GM18870 (cell line): ENCODE measurements around the gene BBS2.

Experiments
- ATAC-seq: cut with Tn5 transposase; IDR thresholded peaks from one replicate; pipeline ENCODE4 v1.9.1; 2021; ENCODE audit warnings: moderate library complexity; ENCODE audit not compliant: unreplicated experiment

BBS2 gene, protein sequence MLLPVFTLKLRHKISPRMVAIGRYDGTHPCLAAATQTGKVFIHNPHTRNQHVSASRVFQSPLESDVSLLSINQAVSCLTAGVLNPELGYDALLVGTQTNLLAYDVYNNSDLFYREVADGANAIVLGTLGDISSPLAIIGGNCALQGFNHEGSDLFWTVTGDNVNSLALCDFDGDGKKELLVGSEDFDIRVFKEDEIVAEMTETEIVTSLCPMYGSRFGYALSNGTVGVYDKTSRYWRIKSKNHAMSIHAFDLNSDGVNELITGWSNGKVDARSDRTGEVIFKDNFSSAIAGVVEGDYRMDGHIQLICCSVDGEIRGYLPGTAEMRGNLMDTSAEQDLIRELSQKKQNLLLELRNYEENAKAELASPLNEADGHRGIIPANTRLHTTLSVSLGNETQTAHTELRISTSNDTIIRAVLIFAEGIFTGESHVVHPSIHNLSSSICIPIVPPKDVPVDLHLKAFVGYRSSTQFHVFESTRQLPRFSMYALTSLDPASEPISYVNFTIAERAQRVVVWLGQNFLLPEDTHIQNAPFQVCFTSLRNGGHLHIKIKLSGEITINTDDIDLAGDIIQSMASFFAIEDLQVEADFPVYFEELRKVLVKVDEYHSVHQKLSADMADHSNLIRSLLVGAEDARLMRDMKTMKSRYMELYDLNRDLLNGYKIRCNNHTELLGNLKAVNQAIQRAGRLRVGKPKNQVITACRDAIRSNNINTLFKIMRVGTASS

DNA sequence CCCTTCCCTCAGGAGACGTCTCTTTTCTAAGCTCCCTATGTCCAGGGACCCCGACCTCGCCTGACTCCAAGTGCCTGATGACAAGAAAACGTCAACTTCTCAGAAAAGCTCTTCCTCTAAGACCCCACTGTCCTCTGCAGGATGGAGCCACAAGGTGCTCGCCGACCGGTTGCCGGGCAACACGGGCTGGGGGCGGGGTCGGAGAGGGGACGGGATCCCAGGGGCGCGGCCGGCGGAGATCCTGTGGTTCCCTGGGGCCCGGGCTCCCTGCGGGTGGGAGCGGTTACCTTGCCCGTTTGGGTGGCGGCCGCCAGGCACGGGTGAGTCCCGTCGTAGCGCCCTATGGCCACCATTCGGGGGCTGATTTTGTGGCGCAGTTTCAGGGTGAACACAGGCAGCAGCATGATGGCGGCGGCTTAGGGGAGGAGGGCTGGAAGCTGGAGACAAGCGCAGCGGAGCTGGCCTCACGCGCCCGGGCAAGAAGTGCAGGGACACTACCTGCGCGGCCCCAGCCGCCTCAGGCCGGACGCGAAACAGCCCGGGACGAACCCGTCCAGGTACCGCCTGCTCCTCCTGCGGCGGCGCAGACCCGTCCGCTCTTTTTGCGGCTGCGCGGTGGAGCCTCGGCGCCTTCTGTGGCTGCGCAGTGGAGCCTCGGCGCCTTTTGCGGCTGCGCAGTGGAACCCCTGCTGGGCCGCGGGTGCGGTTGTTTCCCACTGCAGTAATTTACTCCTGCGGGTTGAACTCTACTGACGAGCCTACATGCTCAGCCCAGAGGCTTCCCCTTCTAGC, at the start of gene BBS2:
Gene BBS2 (minus strand): TSS at position 566 of the 792 bp plus-strand sequence. CDS start 162 bp downstream, at position 404.
- ATAC-seq = peak; percentile 57

DNA sequence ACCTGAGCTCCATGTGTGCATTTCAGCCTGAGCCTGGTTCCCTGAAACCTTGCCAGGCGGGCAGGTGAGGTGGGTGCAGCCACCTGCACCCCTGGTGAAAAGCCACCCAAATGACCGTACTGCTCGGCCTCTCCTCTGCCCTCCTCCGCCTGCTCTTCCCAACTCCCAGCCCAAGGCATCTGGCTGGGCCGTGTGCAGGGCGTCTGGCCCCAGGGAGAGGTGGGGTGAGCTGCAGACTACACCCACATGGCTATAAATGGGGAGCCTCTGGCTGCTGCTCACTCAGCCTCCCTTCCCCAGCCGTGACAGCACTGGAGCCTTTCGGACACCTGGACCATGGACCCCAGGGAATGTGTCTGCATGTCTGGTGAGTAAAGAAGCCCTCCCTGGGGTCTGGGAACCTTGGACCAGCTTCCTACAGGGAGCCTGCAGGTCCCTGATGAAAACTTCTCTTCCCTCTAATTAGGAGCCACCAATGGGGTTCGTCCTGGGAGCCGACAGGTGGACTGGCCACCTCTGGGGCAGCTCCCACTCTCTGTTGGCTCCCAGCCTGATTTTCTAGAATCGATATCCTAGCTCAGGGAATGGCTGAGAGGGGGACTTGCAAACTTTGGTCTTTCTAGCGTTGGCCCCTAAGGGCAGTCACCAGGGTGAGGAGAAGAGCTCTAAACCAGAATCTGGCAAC, 45.1 kb upstream of the BBS2 start, which contains the start of gene MT4:
Gene MT4 (plus strand): TSS at position 281 of the 685 bp plus-strand sequence. CDS start 56 bp downstream, at position 337.
- no peak for ATAC-seq

DNA sequence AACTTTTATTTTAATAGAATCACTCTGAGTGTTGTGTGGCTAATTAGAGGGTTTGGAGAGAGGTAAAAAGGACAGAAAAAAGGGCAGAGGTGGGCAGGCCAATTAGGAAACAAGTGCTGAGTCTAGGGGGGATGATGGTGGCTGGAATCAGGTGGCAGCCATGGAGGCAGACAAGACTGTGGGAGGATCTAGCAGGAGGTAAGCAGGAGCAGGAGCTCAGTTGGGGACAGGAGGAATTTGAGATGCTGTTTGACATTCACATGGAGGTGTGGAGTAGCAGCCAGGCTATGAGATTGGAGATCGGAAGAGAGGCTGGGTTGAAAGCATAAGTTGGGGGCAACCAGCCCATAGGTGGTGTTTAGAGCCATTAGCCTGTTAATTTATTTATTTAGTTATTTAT, 41.3 kb upstream of the BBS2 start:
- ATAC-seq = no peak

DNA sequence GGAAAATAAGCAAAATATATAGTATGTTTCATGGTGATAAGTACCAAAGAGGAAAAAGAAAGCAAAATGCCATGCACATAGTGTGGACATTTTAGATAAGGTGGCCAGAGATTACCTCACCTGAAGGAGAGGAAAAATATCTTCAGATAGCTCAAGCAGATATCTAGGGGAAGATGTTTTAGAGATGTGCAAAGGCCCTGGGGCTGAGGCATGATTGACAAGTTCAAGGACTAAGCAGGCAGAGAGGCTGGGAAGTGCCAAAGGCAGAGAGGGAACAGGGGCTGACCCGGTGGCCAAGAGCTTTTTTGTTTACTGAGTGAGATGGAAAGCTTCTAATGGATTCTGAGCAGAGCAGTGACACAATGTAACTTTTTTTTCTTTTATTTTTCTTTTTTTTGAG, 40.6 kb upstream of the BBS2 start:
- no peak for ATAC-seq

DNA sequence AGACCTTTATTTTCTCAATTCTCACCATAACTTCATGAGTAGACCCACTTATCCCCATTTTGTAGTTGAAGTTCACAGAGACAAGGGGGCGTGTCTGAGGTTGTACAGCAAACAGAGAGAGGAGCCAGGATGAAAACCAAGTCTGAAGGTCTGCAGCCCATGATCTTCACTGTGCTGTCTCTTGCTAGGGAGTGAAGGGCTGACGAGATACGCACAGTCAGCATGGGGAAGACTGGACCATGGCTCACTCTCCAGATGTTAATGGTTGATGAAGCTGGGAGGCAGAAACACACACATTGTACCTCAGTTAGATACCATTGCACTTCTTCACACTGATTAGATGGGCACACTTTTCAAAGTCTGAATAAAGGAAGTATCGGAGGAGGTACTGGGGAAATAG, 39.3 kb upstream of the BBS2 start:
- no peak for ATAC-seq

GRCh38 chr16:56558024-56558747, 38.4 kb upstream of the BBS2 start:
- ATAC-seq = no peak

- ATAC-seq = no peak
Measured at GRCh38 chr16:56554441-56554840, 34.6 kb upstream of the BBS2 start.

DNA sequence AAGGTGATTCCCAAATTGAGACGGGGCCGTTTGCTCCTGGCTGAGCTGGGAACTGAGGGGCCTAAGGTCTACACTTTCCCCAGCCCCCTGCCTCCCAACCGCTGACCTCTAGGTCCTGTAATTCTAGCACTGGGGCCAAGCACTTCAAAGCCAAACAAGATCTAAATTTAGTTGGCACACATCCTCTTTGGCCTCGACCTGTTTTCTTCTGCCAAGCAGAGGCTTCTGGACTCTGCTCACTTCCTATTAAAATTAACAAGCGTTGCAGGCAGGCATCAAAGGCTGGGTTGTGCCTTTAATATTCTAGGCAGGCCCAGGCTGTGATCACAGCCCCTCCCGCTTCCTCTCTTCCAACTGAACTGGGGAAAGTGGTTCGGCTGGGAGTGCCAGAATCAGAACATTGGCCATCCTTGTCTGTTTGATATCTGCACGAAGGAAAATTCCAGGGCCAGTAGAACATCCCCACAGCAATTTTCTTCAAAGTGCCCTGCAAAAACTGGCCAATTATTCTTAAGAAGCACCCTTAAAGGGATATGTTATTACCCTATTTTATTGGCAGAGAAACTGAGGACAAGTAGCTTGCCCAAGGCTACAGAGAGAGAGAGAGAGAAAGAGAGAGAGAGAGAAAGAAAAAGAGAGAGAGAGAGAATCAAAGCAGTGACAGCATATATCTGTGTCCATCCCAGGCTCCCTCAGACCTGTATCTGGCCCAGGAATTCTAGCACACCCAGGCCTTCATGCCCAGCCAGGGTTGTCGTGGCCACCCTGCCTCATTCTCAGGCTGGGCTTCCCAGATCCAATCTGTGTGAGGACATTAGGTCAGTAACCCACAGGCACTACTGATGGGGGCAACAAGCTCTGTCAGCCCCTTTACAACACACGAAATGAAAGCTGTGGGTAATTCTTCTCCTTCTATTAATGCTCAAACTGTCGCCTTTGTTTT, 32.2 kb upstream of the BBS2 start:
- no peak for ATAC-seq

DNA sequence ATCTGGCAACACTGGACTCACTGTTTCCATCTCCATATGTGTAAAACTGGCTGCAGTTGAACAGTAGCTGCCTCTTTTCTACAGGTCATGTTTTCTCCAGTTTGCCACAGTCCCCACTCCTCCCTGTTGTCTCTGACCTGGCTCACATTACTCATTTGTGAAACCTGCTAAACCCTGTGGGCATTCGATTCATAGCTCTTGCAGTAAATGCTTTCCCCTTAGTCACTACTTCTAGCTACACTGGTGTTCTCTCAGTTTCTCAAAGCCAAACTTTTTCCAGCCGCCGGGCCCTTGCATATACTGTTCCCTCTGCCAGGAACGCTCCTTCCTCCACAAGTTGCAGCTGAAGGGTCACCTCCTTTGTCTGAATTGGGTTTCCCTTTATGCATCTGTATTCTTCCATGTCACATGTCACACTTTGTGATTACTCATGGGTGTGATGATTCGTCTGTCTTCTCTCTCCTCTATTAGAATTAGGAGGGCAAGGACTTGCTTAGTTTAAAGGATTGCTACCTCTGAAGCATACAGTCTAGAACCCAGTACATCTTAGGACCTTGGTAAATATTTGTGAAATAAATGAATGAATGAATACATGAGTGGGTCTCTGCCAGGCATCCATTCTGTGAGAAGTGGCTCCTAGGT, 30.0 kb upstream of the BBS2 start:
- no peak for ATAC-seq

- no peak for ATAC-seq
Measured at GRCh38 chr16:56549161-56549560, 29.3 kb upstream of the BBS2 start.

DNA sequence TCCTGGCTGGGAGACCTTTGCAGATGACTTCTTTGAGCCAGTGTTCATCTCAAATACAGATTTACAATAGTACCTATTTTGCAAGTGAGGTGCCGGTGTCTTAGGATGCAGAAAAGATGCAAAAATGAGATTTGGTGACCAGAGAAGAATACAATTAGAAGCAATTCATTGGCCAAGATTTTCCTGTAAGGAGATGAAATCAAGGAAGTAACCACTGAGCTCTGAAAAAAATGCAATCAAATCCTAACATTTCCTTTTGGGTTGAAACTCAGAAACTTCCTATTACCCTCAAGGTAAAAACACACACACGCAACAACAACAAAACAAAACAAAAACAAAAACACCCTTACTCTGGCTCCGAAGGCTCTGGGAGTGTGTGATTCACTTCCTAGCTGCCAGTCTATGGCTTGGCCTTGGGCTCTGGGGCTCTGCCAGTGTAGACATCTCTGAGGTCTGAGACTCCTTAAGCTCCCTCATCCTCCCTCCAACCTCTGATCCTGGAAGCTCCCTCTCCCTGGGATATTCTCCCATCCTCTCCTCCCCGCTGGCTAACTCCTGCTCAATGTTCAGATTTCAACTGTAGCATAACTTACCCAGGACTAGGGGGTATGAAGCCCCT, 28.2 kb upstream of the BBS2 start:
- no peak for ATAC-seq

DNA sequence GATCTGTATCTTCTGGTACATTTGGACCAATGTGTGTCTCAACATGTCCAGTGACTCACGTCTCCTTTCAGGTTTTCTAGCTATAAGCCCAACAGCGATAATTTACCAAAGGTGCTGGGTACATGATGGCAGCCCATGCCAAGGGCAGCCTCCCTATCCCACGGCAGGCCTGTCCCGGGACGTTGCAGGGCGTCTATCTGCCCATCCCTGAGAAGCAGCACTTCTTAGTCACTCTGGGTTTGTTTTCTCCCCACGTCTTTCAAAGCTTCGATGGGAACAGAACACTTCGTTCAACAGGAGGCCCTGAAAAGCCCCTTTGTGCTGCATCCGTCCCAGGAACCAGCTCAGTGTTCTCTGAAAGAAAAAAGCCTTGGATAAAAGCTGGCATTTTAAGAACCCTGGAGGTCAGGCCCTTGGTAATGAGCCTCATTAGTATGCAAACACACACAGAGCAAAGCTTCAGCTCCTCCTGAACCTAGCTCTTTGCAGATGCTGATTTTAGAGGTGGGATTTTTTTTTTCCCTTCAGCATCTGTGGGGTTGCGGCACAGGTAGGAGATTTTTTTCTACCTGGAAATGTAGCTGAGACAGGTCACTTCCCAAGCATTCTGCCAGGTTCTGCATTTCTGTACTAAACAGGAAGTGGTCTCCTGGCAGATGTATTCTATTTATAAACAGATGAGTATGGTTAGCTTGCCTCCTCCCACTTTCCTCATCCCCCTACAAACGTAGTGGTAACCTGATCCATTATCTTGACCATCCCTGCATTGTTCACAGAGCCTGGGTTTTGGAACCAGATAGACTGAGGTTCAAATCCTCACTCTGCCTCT, 27.5 kb upstream of the BBS2 start:
- ATAC-seq = no peak

DNA sequence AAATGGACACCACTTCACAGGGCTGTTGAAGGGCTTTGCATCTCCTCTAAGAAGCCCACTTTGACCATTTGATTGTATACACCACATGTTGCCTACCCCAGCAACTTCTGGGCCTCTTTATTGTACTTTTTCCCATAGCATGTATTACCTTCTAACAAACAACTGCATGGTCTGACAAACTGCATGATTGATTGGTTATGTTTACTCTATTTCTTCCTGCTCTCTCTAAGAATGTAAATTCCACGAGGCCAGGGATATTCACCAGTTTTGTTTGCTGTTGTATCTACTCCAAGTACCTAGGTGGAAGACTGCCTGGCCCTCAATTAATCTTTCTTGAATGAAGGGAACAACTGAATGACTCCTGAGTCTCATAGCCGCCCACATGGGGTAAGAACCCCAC, 22.2 kb upstream of the BBS2 start:
- no peak for ATAC-seq

DNA sequence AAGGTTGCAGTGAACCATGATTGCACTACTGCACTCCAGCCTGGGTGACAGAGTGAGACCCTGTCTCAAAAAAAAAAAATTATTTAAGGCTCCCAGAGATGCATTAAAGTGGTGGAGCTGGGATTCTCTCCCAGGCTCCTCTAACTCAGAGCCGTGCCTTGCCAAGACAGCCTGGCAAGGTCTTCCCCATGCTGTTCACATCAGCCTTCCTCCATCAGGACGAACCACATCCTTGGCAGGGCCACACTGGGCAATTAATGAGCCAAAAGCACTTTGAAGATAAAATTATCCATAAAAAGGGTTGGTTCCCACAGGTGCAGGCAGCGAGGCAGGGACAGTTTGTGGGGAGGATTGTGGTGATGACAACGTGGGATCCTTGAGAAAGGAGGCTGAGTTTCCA, 19.8 kb upstream of the BBS2 start:
- ATAC-seq = no peak

- ATAC-seq = no peak
Measured at GRCh38 chr16:56538331-56538730, 18.5 kb upstream of the BBS2 start.

DNA sequence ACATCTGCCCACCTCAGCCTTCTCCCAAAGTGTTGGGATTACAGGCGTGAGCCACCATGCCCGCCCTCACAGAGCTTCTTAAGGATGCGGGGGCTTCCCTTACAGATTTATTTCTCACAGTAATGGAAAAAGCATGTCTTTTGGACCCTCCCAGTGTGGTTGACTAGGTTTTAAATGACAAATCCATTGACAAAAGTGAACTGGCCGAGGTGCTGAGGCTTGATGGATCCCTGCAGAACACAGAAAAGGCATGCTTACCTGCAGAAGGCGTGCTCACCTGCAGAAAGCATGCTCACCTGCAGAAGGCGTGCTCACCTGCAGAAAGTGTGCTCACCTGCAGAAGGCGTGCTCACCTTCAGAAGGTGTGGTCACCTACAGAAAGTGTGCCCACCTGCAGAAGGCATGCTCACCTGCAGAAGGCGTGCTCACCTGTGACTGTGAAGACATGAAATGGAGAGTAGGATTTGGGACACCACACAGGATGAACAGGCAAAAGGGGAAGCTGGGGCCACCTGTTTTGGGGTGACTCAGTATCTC, 15.1 kb upstream of the BBS2 start:
- no peak for ATAC-seq

- ATAC-seq = no peak
Measured at GRCh38 chr16:56532714-56533113, 12.9 kb upstream of the BBS2 start.
